GM04504 (cell line): ENCODE results near the gene FANCF.
"Not testable (repeated sequence)": the region's sequence is repeated elsewhere in the genome, so short reads cannot be mapped to it uniquely, and the experiment has no call there.

ENCODE experiments used
- DNase-seq: peaks from one replicate; pipeline ENCODE4 v3.0.0-alpha.2; 2012; ENCODE audit warnings: low read depth

FANCF gene

GRCh38 chr11:22625448-22626287, at the start of gene FANCF:
Gene FANCF, minus strand, starts transcription at chr11:22625823. Its CDS starts 13 bp downstream, at chr11:22625810.
- DNase-seq, result peak; percentile 99

GRCh38 chr11:22674470-22675439, 49.1 kb upstream of the FANCF start:
- no peak for DNase-seq

GRCh38 chr11:22671751-22672150, 46.1 kb upstream of the FANCF start:
- DNase-seq, result no peak

GRCh38 chr11:22670830-22671229, 45.2 kb upstream of the FANCF start:
- DNase-seq, result no peak

GRCh38 chr11:22669368-22669767, 43.7 kb upstream of the FANCF start:
- no peak for DNase-seq

GRCh38 chr11:22668005-22668796, 42.6 kb upstream of the FANCF start:
- DNase-seq, result no peak

GRCh38 chr11:22666688-22667439, 41.2 kb upstream of the FANCF start:
- DNase-seq, result no peak

GRCh38 chr11:22666325-22666687, 40.7 kb upstream of the FANCF start, which contains the start of gene GAS2:
Gene GAS2, plus strand, starts transcription at chr11:22666611. Its CDS starts 8,259 bp downstream, at chr11:22674870.
- no peak for DNase-seq

GRCh38 chr11:22659783-22660182, 34.2 kb upstream of the FANCF start:
- DNase-seq, result no peak

GRCh38 chr11:22657101-22657694, 31.6 kb upstream of the FANCF start:
- no peak for DNase-seq

GRCh38 chr11:22656130-22656529, 30.5 kb upstream of the FANCF start:
- DNase-seq, result no peak

- not testable (repeated sequence) for DNase-seq
Measured at GRCh38 chr11:22652346-22652745, 26.7 kb upstream of the FANCF start.

- no peak for DNase-seq
Measured at GRCh38 chr11:22641559-22641958, 15.9 kb upstream of the FANCF start.

- no peak for DNase-seq
Measured at GRCh38 chr11:22640862-22641261, 15.2 kb upstream of the FANCF start.

GRCh38 chr11:22635689-22636088, 10.1 kb upstream of the FANCF start:
- DNase-seq, result no peak

- no peak for DNase-seq
Measured at GRCh38 chr11:22634897-22635629, 9.4 kb upstream of the FANCF start.

GRCh38 chr11:22633354-22633902, 7.8 kb upstream of the FANCF start:
- DNase-seq, result no peak

GRCh38 chr11:22627421-22627820, 1.8 kb upstream of the FANCF start:
- DNase-seq, result no peak

GRCh38 chr11:22626573-22627239, 1.1 kb upstream of the FANCF start:
- no peak for DNase-seq
